Osteocyte (in vitro differentiated cells): ENCODE measurements around the gene TIMD4. TPM values are rescaled to one million over a fixed set of nuclear protein-coding genes. Genes with fewer than 3 reads are reported as not detected.

ENCODE experiments used
- DNase-seq: peaks from one replicate; pipeline ENCODE4 v3.0.0; 2021; ENCODE audit warnings: mixed read lengths; ENCODE audit not compliant: unreplicated experiment; ENCODE audit errors: extremely low spot score
- H3K27ac Mint-ChIP-seq: one replicate; pipeline ENCODE4 v1.8.0; 2021; ENCODE audit warnings: mild to moderate bottlenecking, mixed read lengths; ENCODE audit not compliant: unreplicated experiment
- H3K27me3 Mint-ChIP-seq: one replicate; pipeline ENCODE4 v1.8.0; 2021; ENCODE audit warnings: mixed read lengths; ENCODE audit not compliant: unreplicated experiment
- H3K36me3 Mint-ChIP-seq: one replicate; pipeline ENCODE4 v1.8.0; 2021; ENCODE audit warnings: mixed read lengths; ENCODE audit not compliant: unreplicated experiment
- H3K4me1 Mint-ChIP-seq: one replicate; pipeline ENCODE4 v1.8.0; 2021; ENCODE audit warnings: mixed read lengths; ENCODE audit not compliant: unreplicated experiment
- H3K4me3 Mint-ChIP-seq: one replicate; pipeline ENCODE4 v1.8.0; 2021; ENCODE audit warnings: mild to moderate bottlenecking, moderate library complexity, mixed read lengths; ENCODE audit not compliant: unreplicated experiment
- H3K9me3 Mint-ChIP-seq: one replicate; pipeline ENCODE4 v1.8.0; 2021; ENCODE audit warnings: mixed read lengths; ENCODE audit not compliant: unreplicated experiment
- total RNA-seq: library from RNA; stranded (reverse); gene quantifications from 2 replicates; pipeline ENCODE4 v1.2.1, GENCODE V29; 2021
- TF ChIP-seq, protein P1 (sequence below): fragments of 200-600 bp; sonication (generic); IDR thresholded peaks from 2 replicates; pipeline ENCODE4 v1.5.0; 2021; ENCODE audit warnings: antibody characterized with exemption, mild to moderate bottlenecking, moderate library complexity

Gene TIMD4
- total RNA-seq, 1 donor from 2014 or later = not detected

GRCh38 chr5:156913719-156914370, 49.2 kb downstream of the TIMD4 start:
- no peak for DNase-seq
- TF ChIP-seq, protein P1, sequence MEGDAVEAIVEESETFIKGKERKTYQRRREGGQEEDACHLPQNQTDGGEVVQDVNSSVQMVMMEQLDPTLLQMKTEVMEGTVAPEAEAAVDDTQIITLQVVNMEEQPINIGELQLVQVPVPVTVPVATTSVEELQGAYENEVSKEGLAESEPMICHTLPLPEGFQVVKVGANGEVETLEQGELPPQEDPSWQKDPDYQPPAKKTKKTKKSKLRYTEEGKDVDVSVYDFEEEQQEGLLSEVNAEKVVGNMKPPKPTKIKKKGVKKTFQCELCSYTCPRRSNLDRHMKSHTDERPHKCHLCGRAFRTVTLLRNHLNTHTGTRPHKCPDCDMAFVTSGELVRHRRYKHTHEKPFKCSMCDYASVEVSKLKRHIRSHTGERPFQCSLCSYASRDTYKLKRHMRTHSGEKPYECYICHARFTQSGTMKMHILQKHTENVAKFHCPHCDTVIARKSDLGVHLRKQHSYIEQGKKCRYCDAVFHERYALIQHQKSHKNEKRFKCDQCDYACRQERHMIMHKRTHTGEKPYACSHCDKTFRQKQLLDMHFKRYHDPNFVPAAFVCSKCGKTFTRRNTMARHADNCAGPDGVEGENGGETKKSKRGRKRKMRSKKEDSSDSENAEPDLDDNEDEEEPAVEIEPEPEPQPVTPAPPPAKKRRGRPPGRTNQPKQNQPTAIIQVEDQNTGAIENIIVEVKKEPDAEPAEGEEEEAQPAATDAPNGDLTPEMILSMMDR = no peak
- Mint-ChIP-seq H3K36me3 (no peaks in the 10 kb centered on the region), H3K4me3 (no peak overlapping the region), H3K9me3 (no peaks in the 10 kb centered on the region), H3K27ac (no peak overlapping the region), H3K27me3 (no peaks in the 10 kb centered on the region), H3K4me1 (no peaks in the 10 kb centered on the region)

DNA sequence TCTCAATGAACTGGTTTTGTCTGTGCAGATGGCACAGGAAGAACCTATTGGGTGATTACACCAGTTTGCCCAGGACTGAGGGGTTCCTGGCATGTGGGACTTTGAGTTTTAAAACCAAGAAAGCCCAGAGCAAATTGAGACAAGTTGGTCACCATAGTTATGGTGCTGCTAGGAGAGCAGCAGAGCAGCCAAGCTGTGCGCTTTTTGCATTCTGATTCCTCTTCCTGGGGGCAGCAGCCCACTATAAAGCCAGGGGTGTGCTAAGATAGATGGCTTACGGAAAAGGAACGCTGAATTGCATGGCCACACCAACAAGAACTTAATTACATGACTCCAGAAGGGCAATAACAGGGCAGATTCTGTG, 49.7 kb downstream of the TIMD4 start:
- no peak overlapping the region for H3K27ac Mint-ChIP-seq

DNA sequence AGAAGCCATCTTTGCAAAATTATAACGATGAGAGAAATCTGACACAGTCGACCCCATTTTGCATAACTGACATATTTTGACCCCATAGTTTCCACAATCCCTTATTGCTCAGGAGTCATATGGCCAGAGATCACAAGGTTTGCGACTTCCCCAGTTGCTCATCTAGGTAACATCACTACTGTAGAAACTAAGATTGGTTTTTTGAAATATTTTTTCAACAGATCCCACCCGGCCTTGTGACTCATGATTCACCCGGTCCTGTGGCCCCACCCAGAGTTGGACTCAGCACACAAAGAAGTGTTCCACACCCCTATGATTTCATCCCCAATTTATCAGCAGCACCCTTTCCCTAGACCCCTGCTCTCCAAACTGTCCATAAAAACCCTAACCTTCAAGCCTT, 50.2 kb downstream of the TIMD4 start:
- Mint-ChIP-seq H3K27me3 (no peaks in the 10 kb centered on the region), H3K4me3 (no peak overlapping the region), H3K27ac (no peak overlapping the region), H3K4me1 (no peaks in the 10 kb centered on the region), H3K36me3 (no peaks in the 10 kb centered on the region), H3K9me3 (no peaks in the 10 kb centered on the region)
- no peak for DNase-seq
- TF ChIP-seq, protein P1 = no peak

More for the DNA sequence above, 49.7 kb downstream of the TIMD4 start:
- TF ChIP-seq, protein P1 = no peak
- Mint-ChIP-seq H3K9me3 (no peaks in the 10 kb centered on the region), H3K4me3 (no peak overlapping the region), H3K4me1 (no peaks in the 10 kb centered on the region), H3K27me3 (no peaks in the 10 kb centered on the region), H3K36me3 (no peaks in the 10 kb centered on the region)
- no peak for DNase-seq

DNA sequence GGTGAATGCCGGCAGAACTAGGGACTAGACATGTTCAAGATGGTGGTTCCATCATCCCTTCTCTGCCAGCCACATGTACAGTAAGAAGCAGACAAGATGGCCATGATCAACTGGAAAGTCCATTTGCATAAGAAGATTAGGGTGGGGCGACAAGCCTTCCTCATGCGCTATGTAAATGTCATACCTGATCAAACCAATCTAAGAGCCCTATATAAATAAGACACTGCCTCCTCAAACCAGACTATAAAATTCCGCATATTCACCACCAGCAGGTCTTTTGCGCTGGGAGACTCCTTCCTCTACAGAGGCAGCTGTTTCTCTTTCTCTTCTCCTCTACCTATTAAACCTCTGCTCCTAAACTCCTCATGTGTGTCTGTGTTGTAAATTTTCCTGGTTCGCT, 53.8 kb downstream of the TIMD4 start:
- no peaks in the 10 kb centered on the region for H3K36me3 Mint-ChIP-seq
- H3K4me3 Mint-ChIP-seq = no peak overlapping the region
- H3K4me1 Mint-ChIP-seq = no peaks in the 10 kb centered on the region
- H3K27ac Mint-ChIP-seq = no peak overlapping the region
- DNase-seq = no peak
- H3K9me3 Mint-ChIP-seq = no peaks in the 10 kb centered on the region
- TF ChIP-seq, protein P1 = no peak
- no peaks in the 10 kb centered on the region for H3K27me3 Mint-ChIP-seq

DNA sequence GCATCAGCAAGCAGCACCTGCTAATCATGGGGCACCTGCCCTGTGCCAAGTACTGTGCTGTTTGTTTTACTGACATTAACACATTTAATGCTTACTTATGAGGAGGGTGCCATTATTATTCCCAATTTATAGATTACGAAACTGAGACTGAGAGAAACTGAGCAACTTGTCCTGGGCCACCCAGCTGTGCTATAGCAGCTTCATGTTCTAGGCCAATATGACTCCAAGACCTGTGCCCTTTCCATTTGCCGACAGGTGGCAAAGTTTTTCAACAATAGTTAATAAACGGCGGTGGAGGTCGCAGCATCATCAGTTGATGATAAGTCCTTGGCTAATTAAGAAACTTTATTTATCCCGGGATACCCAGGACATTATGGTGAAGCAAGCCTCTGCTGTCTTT, 55.4 kb downstream of the TIMD4 start:
- Mint-ChIP-seq H3K27ac (no peak overlapping the region), H3K9me3 (no peaks in the 10 kb centered on the region), H3K27me3 (no peaks in the 10 kb centered on the region), H3K4me1 (no peaks in the 10 kb centered on the region), H3K36me3 (no peaks in the 10 kb centered on the region), H3K4me3 (no peak overlapping the region)
- TF ChIP-seq, protein P1 = no peak
- no peak for DNase-seq
